HG03196 (cell line): ENCODE results near the gene DARS1.
"Not testable (repeated sequence)": the region's sequence is repeated elsewhere in the genome, so short reads cannot be mapped to it uniquely, and the experiment has no call there.

Source experiments
- ATAC-seq: cut with Tn5 transposase; IDR thresholded peaks from one replicate; pipeline ENCODE4 v1.9.1; 2021; ENCODE audit not compliant: unreplicated experiment

The DARS1 gene

DNA sequence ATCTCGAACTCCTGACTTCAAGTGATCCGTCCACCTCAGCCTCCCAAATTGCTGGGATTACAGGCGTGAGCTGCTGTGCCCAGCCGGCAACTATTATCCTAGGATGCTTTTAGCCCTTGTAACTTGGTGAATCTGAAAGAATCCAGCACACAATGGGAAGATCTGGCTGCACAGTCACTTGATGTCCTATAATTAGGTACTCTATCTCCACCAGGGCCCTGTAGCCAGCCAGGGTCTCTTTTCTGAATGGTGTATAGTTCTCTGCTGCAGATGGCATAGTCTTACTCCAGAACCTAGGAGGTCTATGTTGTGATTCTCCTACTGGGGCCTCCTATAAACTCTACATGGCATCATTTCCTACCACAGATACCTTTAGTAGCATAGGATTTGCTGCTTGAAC, 95.3 kb downstream of the DARS1 start:
- ATAC-seq = no peak

- ATAC-seq = not testable (repeated sequence)
These were observed 96.8 kb downstream of the DARS1 start for GRCh38 chr2:135888587-135888986.

DNA sequence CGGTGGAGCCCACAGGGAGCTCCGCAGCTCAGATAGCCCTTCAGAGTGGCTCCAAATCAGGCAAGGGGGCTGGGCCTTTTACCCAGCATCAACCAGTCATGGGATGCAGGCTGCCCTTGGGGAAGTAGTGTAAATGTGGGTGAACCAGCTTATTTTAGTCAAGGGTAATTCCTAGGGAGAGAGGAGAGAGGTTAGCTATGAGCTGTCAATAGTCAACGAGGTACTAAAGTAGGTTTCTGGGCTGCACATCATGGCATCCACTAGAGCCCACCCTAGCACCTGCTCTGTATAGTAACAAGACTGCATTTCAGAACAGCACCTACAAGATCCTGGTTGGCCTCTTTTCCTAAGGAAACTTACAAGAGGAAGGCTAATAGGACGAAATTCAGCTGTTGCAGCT, 99.7 kb downstream of the DARS1 start:
- ATAC-seq = no peak

GRCh38 chr2:135882415-135882814, 103.0 kb downstream of the DARS1 start:
- no peak for ATAC-seq

- not testable (repeated sequence) for ATAC-seq
These were observed 108.7 kb downstream of the DARS1 start for GRCh38 chr2:135876770-135877169.

- peak; percentile 87 for ATAC-seq
These were observed 109.2 kb downstream of the DARS1 start, which contains the start of gene MCM6 for GRCh38 chr2:135876066-135876711. Gene MCM6 (minus strand): TSS chr2:135876443. CDS start chr2:135876365, 78 bp downstream.

DNA sequence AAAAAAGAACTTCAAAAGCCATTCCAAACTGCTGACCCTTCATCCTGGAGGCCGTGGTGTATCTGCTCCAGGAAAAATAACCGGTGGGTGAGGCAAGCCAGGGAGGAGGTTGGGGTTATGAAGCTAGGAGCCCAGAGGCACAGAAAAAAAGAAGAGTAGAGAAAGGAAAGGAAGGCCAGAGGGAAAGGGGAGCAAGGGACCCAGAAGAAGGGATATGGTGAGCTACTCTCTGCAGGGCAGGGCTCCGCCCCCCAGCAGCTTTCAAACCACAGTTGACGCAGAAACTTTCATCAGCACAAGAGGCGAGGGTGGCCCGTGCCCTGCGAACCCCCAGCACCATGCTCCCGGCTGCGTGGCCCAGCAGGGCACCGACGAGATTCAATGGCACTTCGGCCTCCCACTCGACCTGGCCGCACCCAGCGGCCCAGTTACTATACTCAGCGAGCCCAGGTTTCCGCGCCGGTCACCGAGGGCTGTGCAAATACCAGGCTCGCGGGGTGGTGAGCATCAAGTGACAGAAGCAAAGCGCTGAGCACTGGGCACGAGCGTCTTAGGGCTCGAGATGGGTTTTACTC, 109.8 kb downstream of the DARS1 start:
- peak; percentile 58 for ATAC-seq

DNA sequence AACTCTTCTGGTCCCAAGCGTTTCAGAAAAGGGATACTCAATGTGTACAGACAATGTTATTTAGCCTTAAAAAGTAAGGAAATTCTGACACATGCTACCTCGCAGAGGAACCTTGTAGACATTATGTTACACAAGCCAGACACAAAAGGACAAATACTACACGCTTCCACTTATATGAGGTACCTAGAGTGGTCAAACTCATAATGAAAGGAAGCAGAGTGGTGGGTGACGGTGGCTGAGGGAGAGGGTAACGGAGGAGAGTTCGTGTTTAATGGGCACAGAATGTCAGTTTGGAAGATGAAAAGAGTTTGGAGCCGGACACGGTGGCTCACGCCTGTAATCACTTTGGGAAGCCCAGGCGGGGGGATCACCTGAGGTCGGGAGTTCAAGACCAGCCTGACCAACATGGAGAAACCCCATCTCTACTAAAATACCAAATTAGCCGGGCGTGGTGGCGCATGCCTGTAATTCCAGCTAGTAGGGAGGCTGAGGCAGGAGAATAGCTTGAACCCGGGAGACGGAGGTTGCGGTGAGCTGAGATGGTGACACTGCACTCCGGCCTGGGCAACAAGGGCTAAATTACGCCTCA, 110.6 kb downstream of the DARS1 start:
- ATAC-seq = no peak

GRCh38 chr2:135870571-135870970, 114.9 kb downstream of the DARS1 start:
- no peak for ATAC-seq

DNA sequence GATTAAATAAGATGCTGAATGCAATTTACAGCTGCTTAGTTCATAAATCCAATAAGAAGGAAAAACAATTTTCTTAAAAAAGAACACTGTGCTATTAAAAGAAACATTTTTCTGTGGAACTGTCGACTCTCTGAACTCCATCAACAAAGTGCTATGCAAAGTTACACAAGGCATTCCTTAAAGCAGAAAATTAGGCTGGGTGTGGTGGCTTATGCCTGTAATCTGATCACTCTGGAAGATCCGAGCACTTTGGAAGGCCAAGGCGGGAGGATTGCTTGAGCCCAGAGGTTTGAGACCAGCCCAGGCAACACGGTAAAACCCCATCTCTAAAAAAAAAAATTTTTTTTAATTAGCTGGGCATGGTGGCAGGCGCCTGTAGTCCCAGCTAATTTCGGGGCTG, 122.2 kb downstream of the DARS1 start:
- no peak for ATAC-seq

DNA sequence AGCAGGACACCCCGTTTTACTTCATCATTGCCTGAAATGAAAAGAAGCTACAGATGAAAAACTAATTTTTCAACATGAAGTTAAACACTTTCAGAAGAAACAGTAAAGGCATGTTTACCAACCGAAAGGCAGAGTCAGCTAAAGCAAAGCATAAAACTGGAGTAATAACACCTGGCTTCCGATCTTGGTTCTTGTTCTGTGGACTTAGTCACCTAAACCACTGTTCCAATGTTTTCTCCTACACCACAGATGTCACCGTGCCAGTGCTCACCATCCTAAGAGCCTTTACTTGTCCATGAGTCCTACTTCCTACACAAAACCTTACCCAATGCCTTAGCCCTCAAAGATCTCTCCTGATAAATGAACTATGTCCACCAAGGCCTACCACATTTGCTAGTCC, 122.7 kb downstream of the DARS1 start:
- ATAC-seq = no peak
